ENCODE results near the gene GJB1.

DNA sequence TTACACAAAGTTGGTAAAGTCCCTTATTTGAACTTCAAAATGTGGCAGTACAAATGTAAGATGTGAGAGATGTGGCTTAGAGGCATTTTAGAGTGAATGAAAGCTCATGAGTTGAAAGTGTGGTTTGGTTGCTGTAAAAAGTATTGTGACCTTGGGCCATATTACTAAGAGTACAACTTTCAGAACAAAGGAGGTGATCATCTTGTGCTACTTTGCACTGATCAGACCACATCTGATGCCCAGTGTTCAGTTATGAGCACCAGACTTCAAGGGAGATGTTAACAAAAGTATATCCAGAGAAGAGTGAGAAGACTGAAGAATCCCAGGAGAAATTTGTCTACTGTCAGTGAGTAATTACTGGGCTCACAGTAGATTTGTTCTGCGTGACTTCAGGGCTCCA lies 48.2 kb upstream of the GJB1 start:
- no peak for TF ChIP-seq EZH2 (IDR thresholded peaks at IDR 0.05; ENCODE audit: borderline replicate concordance, low read depth, low read length, severe bottlenecking)
- no peak for TF ChIP-seq CTCF (IDR thresholded peaks at IDR 0.05; ENCODE audit: borderline replicate concordance, extremely low read depth, low read length, poor library complexity, severe bottlenecking)

Measured in DND-41 (cell line).